Umbilical cord (tissue), 2 donors: ENCODE results near the gene PRDX5. TPM values are rescaled to one million over a fixed set of nuclear protein-coding genes. Genes with fewer than 3 reads are reported as not detected.

ENCODE experiments used
- DNase-seq: peaks from one replicate; pipeline ENCODE4 v3.0.0-alpha.2; 2015; ENCODE audit warnings: low spot score
- total RNA-seq: library from RNA; depleted of rRNA; stranded (reverse); fragments of >200 nt; gene quantifications from one replicate; pipeline ENCODE4 v1.2.3, GENCODE V29; 2014; ENCODE audit warnings: low replicate concordance; ENCODE audit not compliant: insufficient read depth

The PRDX5 gene
- total RNA-seq, 1 donor from 2014 or later, result 152 TPM

DNA sequence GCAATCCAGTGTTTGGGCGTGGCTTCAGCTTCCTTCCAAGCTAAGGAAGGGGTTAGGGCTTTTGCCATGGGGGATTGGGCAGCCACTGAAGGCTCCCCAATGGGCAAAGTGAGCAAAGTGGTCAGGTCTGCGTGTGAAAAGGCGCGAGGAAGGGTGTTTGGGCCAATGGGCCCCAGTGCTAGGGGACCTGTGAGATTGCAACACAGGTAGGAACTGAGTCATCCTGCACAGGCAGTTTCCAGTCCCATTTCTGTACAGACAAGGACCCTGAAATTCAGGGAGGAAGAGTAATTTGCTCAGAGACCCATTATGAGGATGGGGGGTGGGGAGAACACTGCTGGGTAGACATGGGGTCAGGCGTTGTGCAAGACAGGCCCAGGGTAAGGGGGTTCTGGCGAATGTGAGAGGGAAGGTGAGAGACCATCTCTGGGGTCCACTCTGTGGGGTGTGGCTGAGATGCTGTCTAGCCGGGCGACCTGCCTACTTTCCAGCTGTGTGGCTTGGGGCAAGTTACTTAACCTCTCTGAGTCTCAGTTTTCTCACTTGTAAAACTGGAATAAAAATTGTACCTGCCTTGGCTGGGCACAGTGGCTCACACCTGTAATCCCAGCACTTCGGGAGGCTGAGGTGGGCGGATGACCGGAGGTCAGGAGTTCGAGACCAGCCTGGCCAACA lies 29.4 kb downstream of the PRDX5 start:
- DNase-seq, result no peak

GRCh38 chr11:64348383-64349024 lies 30.6 kb downstream of the PRDX5 start:
- no peak for DNase-seq

DNA sequence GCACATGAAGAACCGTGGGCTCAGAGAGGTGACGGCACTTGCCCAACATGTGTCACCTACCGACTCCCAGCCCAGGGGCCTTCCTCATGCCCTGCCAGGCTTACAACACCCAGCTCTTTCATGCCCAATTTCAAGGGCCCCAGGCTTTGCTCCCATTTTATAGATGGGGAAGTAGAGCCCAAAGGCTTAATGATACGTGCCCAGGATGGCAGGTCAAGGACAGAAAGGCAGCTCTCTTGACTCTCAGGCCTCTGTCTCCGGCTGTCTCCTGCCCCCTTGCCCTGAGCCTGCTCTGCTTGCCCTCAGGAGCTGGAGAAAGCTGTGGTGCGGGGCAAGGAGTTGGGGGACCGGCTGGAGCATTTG lies 31.1 kb downstream of the PRDX5 start:
- no peak for DNase-seq

DNA sequence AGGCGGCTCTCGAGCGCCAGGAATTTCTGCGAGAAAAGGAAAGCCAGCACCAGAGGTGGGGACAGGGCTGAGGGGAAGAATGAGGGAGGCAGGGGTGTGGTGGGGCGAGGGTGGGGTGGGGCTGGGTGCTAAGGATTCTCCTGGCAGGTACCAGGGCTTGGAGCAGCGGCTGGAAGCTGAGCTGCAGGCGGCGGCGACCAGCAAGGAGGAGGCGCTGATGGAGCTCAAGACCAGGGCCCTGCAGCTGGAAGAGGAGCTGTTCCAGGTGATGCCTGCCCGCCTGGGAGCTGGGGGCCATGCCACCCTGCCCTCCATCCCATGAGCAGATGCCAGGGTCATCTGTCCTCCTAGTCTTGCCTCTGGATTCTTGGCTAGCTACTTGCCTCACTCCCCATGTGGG lies 31.5 kb downstream of the PRDX5 start:
- DNase-seq, result no peak

- no peak for DNase-seq
Observed at GRCh38 chr11:64351136-64351631, 33.3 kb downstream of the PRDX5 start.

GRCh38 chr11:64352099-64352994 lies 34.4 kb downstream of the PRDX5 start:
- DNase-seq, result no peak

DNA sequence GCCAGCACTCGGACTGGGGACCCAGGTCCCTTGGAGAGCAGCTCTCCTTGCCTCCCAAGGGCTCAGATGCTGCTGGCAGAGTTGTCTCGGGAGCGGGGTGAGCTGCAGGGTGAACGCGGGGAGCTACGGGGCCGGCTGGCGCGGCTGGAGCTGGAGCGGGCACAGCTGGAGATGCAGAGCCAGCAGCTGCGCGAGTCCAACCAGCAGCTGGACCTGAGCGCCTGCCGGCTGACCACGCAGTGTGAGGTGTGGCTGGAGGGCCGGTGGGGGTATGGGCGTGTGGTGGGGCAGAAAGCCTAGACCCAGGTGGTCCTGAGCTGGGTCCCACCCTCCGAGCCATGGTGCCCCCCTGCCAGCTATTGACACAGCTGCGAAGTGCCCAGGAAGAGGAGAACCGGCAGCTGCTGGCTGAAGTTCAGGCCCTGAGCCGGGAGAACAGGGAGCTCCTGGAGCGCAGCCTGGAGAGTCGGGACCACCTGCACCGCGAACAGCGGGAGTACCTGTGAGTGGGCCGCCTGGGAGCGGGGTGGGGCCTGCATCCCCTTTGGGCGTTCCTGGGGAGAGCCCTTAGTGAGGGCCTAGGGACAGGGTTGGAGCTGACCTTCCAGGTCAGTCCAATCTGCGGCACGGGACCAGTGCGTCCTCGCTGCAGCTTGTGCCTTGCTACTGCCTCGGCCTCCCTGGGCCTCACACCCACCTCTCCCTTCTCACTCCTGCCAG lies 35.2 kb downstream of the PRDX5 start:
- DNase-seq, result no peak

DNA sequence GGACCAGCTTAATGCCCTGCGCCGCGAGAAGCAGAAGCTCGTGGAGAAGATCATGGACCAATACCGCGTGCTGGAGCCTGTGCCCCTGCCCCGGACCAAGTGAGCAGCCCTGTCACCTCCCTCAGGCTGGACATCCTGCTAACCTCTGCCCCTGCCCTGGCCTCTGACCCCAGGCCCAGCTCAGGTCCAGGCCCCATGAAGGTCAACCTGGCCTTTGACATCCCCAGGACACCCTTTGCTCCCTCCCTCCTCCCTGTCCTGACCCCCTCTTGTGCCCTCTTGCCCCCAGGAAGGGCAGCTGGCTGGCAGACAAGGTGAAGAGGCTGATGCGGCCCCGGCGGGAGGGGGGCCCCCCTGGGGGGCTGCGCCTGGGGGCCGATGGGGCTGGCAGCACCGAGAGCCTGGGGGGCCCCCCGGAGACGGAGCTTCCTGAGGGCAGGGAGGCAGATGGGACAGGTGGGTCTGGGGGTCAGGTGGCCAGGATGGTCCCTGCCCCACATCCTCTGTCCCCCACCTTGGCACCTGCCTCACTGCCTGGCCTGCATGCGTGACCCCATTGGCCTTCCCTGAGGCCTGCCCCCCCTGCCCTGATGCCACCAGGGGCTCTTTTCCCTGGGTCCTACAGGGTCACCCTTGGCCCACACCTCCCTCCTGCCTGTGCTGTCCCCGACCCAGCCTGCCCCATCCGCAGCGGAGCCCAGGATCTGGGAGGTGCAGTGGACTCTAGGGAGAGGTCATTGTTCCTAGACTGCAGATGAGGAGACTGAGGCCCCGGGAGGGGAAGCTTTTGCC lies 36.0 kb downstream of the PRDX5 start:
- no peak for DNase-seq

GRCh38 chr11:64355078-64355940 lies 37.4 kb downstream of the PRDX5 start:
- peak; percentile 83 for DNase-seq

GRCh38 chr11:64356498-64357411 lies 38.8 kb downstream of the PRDX5 start:
- DNase-seq, result peak; percentile 69

DNA sequence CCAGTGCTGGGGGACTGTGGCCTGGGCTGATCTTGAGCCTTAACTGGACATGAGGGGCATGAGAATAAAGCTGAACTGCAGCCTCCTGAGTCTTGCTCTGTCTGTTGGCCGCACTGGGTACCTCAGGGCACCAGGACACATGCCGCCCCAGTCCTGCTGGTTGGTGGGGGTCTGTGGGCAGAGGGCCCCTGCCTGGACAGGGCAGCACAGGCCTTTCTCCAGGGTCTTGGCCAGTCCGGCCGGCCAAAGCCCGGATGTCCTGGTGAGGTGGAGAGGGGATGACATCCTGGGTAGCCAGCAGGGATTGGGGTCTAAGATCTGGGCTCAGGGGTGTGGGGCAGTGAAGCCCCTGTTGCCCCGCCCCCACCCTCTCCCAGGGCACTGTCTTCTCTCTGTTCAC lies 39.5 kb downstream of the PRDX5 start:
- DNase-seq, result no peak

DNA sequence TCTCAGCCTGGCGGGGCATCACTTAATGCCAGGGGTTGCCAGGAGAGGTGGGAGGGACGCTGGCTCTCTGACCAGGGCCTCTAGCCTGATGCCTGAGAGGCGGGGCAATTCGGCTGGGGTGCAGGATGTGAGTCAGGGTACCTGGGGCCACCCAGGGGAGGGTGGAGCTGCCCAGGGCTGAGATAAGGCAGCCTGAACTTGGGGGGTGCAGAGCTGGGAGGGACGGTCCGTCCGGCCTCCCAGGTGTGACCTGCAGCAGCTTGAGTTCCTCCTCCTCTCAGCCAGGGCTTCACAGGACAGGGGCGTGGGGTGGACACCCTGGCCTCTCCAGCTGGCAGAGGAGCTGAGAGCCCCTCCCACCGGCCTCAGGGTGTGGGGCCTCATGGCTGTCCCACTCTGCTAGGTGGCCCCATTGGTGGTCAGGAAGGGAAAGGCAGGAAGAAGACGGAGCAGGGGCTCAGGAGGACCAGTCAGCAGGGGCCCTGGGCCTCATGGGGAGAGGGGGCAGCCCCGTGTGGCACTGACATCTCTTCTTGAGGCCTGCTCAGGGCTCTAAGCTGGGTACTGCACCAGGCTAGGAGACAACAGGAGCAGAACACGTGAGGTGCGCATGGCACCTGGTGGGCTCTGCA lies 40.1 kb downstream of the PRDX5 start:
- DNase-seq, result no peak

- no peak for DNase-seq
Observed at GRCh38 chr11:64358536-64358906, 40.6 kb downstream of the PRDX5 start.

DNA sequence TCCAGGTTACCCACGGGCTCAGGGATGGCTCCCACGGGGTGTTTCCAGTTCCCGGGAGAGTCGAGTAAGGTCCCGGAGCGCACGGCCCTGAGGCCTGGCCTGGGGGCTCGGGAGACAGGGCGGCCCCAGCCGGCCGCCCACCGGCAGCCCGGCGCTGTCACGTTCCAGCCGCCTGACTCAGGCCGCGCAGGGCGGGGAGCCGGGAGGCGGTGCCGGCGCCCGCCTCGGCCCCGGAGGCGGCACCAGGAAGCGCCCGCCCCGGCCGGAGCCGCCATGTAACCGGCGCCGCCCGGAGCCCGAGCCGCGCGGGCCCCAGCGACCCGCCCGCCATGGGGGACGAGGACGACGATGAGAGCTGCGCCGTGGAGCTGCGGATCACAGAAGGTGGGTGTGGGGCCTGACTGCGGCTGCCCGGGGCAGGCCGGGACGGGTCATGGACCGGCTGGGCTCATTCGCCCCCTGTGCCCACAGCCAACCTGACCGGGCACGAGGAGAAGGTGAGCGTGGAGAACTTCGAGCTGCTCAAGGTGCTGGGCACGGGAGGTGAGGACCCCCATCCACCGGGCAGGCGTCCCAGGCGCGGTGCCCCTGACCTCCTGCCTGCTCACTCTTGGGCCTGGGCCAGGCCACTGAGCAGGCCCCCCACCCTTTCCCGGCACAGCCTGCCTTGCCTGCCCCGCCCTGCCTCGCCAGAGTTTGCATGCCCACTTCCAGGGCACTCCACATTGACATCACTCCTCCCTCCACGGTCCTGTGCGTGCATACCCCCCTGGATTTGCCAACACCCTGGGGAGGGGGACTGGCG lies 41.2 kb downstream of the PRDX5 start, which contains the start of gene RPS6KA4:
TSS of gene RPS6KA4 (plus strand) at position 256 of the 805 bp plus-strand sequence. CDS start at position 330, 74 bp downstream.
- DNase-seq, result peak; percentile 84

DNA sequence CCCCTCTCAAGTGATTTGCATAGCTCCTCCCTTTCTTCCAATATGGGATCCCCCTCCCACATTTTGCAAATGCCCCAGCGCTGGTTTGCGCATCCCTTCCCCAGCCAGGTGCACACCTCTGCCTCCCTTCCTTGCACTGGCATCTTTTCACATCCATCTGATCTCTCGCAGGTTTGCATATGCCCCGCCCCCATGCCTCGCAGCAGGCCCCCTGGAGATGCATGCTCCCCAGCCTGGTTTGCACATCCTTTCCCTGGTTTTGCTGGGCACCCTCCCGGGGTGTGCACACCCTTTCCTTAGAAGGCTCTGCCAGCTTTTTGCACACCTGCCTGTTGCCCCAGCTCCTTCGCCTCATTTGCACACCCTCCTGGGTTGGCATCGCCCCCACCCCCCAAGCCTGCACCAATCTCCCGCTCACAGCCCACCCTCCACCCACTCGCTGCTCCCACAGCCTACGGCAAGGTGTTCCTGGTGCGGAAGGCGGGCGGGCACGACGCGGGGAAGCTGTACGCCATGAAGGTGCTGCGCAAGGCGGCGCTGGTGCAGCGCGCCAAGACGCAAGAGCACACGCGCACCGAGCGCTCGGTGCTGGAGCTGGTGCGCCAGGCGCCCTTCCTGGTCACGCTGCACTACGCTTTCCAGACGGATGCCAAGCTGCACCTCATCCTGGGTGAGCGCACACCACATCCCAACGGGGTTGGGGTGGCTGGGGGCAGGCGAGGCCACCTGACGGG lies 42.0 kb downstream of the PRDX5 start:
- DNase-seq, result no peak

DNA sequence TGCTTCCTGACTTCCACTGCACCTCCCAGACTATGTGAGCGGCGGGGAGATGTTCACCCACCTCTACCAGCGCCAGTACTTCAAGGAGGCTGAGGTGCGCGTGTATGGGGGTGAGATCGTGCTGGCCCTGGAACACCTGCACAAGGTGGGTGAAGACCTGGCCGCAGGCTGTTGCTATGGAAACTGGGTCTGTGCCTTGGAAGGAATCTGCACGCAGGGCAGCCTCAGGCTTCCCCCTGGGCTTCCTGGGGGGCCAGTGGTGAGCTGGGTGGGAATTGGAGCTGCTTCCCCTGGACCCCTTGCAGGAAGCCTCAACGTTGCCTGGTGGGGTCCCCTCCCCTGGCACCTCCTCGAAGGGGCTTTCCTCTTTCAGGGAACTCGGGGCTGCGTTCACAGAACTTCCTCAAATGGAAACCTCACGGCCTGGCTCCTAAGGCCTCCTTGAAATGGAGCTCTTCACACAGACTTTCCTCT lies 42.6 kb downstream of the PRDX5 start:
- no peak for DNase-seq

GRCh38 chr11:64361659-64362058 lies 43.7 kb downstream of the PRDX5 start:
- no peak for DNase-seq
